ENCODE measurements around the gene RBAK.
"Not testable (repeated sequence)": the region's sequence is repeated elsewhere in the genome, so short reads cannot be mapped to it uniquely, and the experiment has no call there.

Gene RBAK

GRCh38 chr7:5051731-5052130 is 6.1 kb downstream of the RBAK start:
- not testable (repeated sequence) for DNase-seq (ENCODE audit: low read depth)

GRCh38 chr7:5053175-5053574 is 7.5 kb downstream of the RBAK start:
- DNase-seq (ENCODE audit: low read depth), result no peak

GRCh38 chr7:5063698-5064097 is 18.0 kb downstream of the RBAK start:
- DNase-seq (ENCODE audit: low read depth), result no peak

- no peak for DNase-seq (ENCODE audit: low read depth)
Measured at GRCh38 chr7:5064391-5065106, 18.9 kb downstream of the RBAK start.

GRCh38 chr7:5065107-5065407 is 19.4 kb downstream of the RBAK start:
- DNase-seq (ENCODE audit: low read depth), result no peak

GRCh38 chr7:5068521-5068920 is 22.9 kb downstream of the RBAK start:
- DNase-seq (ENCODE audit: low read depth), result no peak

GRCh38 chr7:5070206-5070605 is 24.5 kb downstream of the RBAK start:
- no peak for DNase-seq (ENCODE audit: low read depth)

GRCh38 chr7:5075187-5075586 is 29.5 kb downstream of the RBAK start:
- not testable (repeated sequence) for DNase-seq (ENCODE audit: low read depth)

GRCh38 chr7:5077740-5078139 is 32.1 kb downstream of the RBAK start:
- no peak for DNase-seq (ENCODE audit: low read depth)

- DNase-seq (ENCODE audit: low read depth), result no peak
Measured at GRCh38 chr7:5082806-5083205, 37.1 kb downstream of the RBAK start.

- DNase-seq (ENCODE audit: low read depth), result no peak
Measured at GRCh38 chr7:5083311-5083711, 37.7 kb downstream of the RBAK start.

GRCh38 chr7:5086256-5086655 is 40.6 kb downstream of the RBAK start:
- DNase-seq (ENCODE audit: low read depth), result no peak

- DNase-seq (ENCODE audit: low read depth), result not testable (repeated sequence)
Measured at GRCh38 chr7:5088228-5088833, 42.7 kb downstream of the RBAK start.

GRCh38 chr7:5088906-5089305 is 43.2 kb downstream of the RBAK start:
- DNase-seq (ENCODE audit: low read depth), result no peak

GRCh38 chr7:5093948-5094347 is 48.3 kb downstream of the RBAK start:
- DNase-seq (ENCODE audit: low read depth), result no peak

- DNase-seq (ENCODE audit: low read depth), result no peak
Measured at GRCh38 chr7:5094641-5095040, 49.0 kb downstream of the RBAK start.

- DNase-seq (ENCODE audit: low read depth), result no peak
Measured at GRCh38 chr7:5116359-5116758, 70.7 kb downstream of the RBAK start.

GRCh38 chr7:5117095-5117970 is 71.7 kb downstream of the RBAK start:
- no peak for DNase-seq (ENCODE audit: low read depth)

All from HS-27A (cell line).